HepG2 (cell line): ENCODE data around the gene ARHGAP9. TPM values are rescaled to one million over a fixed set of nuclear protein-coding genes. Genes with fewer than 3 reads are reported as not detected.

ENCODE experiments used
- HNRNPK ChIP-seq: fragments of 200-400 bp; formaldehyde crosslinking; IDR thresholded peaks from 2 replicates; pipeline ENCODE4 v1.6.1; 2018; ENCODE audit warnings: low read length, low read depth, moderate library complexity, mild to moderate bottlenecking; ENCODE audit not compliant: poor library complexity, severe bottlenecking
- ISL2 ChIP-seq: sonication (generic); formaldehyde crosslinking; IDR thresholded peaks from 2 replicates; pipeline ENCODE4 v1.5.0; 2020; ENCODE audit warnings: missing genetic modification reagents
- SMARCE1 ChIP-seq: fragments of 450-650 bp; IDR thresholded peaks from 2 replicates; pipeline ENCODE4 v1.6.1; 2017; ENCODE audit warnings: borderline replicate concordance
- SYNCRIP ChIP-seq: fragments of 200-400 bp; formaldehyde crosslinking; IDR thresholded peaks from 2 replicates; pipeline ENCODE4 v1.6.1; 2018; ENCODE audit warnings: mild to moderate bottlenecking, low read depth, low read length; ENCODE audit not compliant: insufficient read depth
- ZC3H4 ChIP-seq: sonication (generic); formaldehyde crosslinking; IDR thresholded peaks from 2 replicates; pipeline ENCODE4 v1.4.0; 2020; ENCODE audit warnings: missing genetic modification reagents, borderline replicate concordance
- ZNF230 ChIP-seq: sonication (generic); formaldehyde crosslinking; IDR thresholded peaks from 2 replicates; pipeline ENCODE4 v1.4.0; 2020; ENCODE audit warnings: mild to moderate bottlenecking, missing genetic modification reagents
- ZNF235 ChIP-seq: sonication (generic); formaldehyde crosslinking; IDR thresholded peaks from 2 replicates; pipeline ENCODE4 v1.8.1; 2023; ENCODE audit warnings: mild to moderate bottlenecking, missing genetic modification reagents, borderline replicate concordance
- ZNF552 ChIP-seq: sonication (generic); formaldehyde crosslinking; IDR thresholded peaks from 2 replicates; pipeline ENCODE4 v1.9.0; 2022; ENCODE audit warnings: missing genetic modification reagents, mild to moderate bottlenecking, borderline replicate concordance
- ZNF564 ChIP-seq: sonication (generic); formaldehyde crosslinking; IDR thresholded peaks from 2 replicates; pipeline ENCODE4 v1.8.1; 2023; ENCODE audit warnings: mild to moderate bottlenecking, missing genetic modification reagents
- ZNF746 ChIP-seq: sonication (generic); formaldehyde crosslinking; IDR thresholded peaks from 2 replicates; pipeline ENCODE4 v1.8.0; 2022; ENCODE audit warnings: mild to moderate bottlenecking, missing genetic modification reagents
- ZNF749 ChIP-seq: sonication (generic); formaldehyde crosslinking; IDR thresholded peaks from 2 replicates; pipeline ENCODE4 v1.8.0; 2022; ENCODE audit warnings: mild to moderate bottlenecking, missing genetic modification reagents, moderate library complexity, borderline replicate concordance
- ZNF75D ChIP-seq: sonication (generic); formaldehyde crosslinking; IDR thresholded peaks from 2 replicates; pipeline ENCODE4 v1.8.1; 2023; ENCODE audit warnings: missing genetic modification reagents, mild to moderate bottlenecking, borderline replicate concordance
- ZNF841 ChIP-seq: sonication (generic); formaldehyde crosslinking; IDR thresholded peaks from 2 replicates; pipeline ENCODE4 v1.8.1; 2023; ENCODE audit warnings: missing genetic modification reagents, borderline replicate concordance
- ZNF883 ChIP-seq: sonication (generic); formaldehyde crosslinking; IDR thresholded peaks from 2 replicates; pipeline ENCODE4 v1.5.1; 2020; ENCODE audit warnings: mild to moderate bottlenecking, missing genetic modification reagents; ENCODE audit errors: not compliant biosample characterization
- ZSCAN25 ChIP-seq: sonication (generic); formaldehyde crosslinking; IDR thresholded peaks from 2 replicates; pipeline ENCODE4 v1.8.0; 2022; ENCODE audit warnings: mild to moderate bottlenecking, missing genetic modification reagents
- polyA plus RNA-seq, 8 experiments: library from polyadenylated mRNA; depleted of rRNA in 3 of 8; stranded (reverse) in 7 of 8; unstranded in 1 of 8; fragments of >200 nt; fragmentation: Illumina TruSeq in 4 of 8; extraction: Trizol in 4 of 8; gene quantifications; 2 replicates each; pipeline versions ENCODE4 v1.2.1 to v1.2.3, GENCODE V29; 2011 to 2016; ENCODE audit warnings: low read depth in 4 of 8, missing spikeins in 1 of 8, mixed read lengths in 1 of 8; ENCODE audit not compliant: insufficient read depth in 1 of 8
- total RNA-seq, 5 experiments: library from RNA; depleted of rRNA; stranded (reverse); fragments of >200 nt; fragmentation: Illumina TruSeq; extraction: Trizol; gene quantifications; 2 replicates each; pipeline ENCODE4 v1.2.3, GENCODE V29; 2016; ENCODE audit warnings: low read depth in 1 of 5
- TF ChIP-seq, protein P1 (sequence below): sonication (generic); formaldehyde crosslinking; IDR thresholded peaks from 2 replicates; pipeline ENCODE4 v1.4.0; 2020; ENCODE audit warnings: low read depth, mild to moderate bottlenecking, missing genetic modification reagents
- TF ChIP-seq, protein P2 (sequence below): sonication (generic); formaldehyde crosslinking; IDR thresholded peaks from 2 replicates; pipeline ENCODE4 v1.4.0; 2020; ENCODE audit warnings: missing genetic modification reagents
- TF ChIP-seq, protein P3 (sequence below): sonication (generic); formaldehyde crosslinking; IDR thresholded peaks from 2 replicates; pipeline ENCODE4 v1.9.0; 2021; ENCODE audit warnings: missing genetic modification reagents, borderline replicate concordance
- TF ChIP-seq, protein P4 (sequence below), 2 experiments: sonication (generic) in 1 of 2; formaldehyde crosslinking in 1 of 2; IDR thresholded peaks; 2 replicates each; pipeline versions ENCODE4 v1.5.1 to v1.6.1; 2011 to 2020; ENCODE audit warnings: borderline replicate concordance in 1 of 2, low read depth in 1 of 2, low read length in 1 of 2, mild to moderate bottlenecking in 1 of 2, missing genetic modification reagents in 1 of 2, moderate library complexity in 1 of 2

The ARHGAP9 gene
- total and polyA plus RNA-seq, 2 of the 13 experiments (the other 11 are each of a cell fraction or from before 2014, with no cell fraction given) = 0.18 to 1.2 TPM

DNA sequence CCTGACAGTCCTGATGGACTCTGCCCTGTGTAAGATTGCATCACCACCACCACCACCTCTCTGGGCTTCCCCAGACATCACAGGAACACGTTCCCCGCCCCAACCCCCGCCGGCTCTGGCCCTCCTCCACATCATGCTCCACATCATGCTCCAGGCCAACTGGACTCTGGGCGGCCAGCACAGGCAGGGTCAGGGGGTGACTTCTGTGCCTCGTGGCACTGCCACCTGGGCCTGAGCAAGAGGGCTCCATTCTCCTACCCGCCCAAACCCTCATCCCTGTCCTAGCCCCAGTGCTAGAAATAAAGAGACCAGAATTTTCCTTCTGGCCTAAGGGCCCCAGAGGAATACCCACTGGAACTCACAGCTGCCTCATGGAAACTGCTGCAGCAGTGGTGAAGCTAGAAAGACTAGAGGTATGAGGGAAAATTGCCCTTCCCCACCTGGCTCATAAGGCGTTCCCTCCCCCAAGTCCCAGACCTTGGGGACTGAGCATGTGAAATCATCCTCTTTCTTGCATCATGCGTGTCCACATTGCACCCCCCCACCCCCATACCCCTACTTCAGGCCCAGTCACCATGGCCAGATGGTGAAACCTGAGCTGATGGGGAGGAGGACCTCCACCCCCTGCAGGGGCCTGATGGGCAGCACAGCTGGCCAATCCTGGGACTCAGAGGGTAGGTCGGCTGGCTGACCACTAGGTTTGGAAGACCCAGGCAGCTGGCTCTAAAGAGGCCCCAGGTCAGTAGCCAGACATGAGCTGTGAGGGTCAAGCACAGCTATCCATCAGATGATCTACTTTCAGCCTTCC, 24.9 kb downstream of the ARHGAP9 start, which contains the start of gene INHBE (continued):
- TF ChIP-seq, protein P1, sequence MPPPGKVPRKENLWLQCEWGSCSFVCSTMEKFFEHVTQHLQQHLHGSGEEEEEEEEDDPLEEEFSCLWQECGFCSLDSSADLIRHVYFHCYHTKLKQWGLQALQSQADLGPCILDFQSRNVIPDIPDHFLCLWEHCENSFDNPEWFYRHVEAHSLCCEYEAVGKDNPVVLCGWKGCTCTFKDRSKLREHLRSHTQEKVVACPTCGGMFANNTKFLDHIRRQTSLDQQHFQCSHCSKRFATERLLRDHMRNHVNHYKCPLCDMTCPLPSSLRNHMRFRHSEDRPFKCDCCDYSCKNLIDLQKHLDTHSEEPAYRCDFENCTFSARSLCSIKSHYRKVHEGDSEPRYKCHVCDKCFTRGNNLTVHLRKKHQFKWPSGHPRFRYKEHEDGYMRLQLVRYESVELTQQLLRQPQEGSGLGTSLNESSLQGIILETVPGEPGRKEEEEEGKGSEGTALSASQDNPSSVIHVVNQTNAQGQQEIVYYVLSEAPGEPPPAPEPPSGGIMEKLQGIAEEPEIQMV = no peak
- TF ChIP-seq ZNF235 (0 out of 2 replicates have a peak, but pooled peaks have one; percentile 45), ZNF564 (no peak), ZNF749 (peak; percentile 80; the same call in 1 of the 2 replicates), ZSCAN25 (CRISPR knock-in tag) (peak; percentile 73), ZNF746 (CRISPR knock-in tag) (peak; percentile 97), ZC3H4 (CRISPR knock-in tag) (no peak), SMARCE1 (no peak), ZNF230 (no peak), SYNCRIP (no peak), ZNF883 (CRISPR knock-in tag) (peak; percentile 15), ISL2 (peak; percentile 65), HNRNPK (no peak), ZNF841 (CRISPR knock-in tag) (no peak), ZNF75D (CRISPR knock-in tag) (no peak), ZNF552 (CRISPR knock-in tag) (no peak; the same call in 1 of the 2 replicates)
- TF ChIP-seq, protein P2, sequence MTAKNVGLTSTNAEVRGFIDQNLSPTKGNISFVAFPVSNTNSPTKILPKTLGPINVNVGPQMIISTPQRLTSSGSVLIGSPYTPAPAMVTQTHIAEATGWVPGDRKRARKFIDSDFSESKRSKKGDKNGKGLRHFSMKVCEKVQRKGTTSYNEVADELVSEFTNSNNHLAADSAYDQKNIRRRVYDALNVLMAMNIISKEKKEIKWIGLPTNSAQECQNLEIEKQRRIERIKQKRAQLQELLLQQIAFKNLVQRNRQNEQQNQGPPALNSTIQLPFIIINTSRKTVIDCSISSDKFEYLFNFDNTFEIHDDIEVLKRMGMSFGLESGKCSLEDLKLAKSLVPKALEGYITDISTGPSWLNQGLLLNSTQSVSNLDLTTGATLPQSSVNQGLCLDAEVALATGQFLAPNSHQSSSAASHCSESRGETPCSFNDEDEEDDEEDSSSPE (CRISPR knock-in tag) = peak; percentile 65
- TF ChIP-seq, protein P3, sequence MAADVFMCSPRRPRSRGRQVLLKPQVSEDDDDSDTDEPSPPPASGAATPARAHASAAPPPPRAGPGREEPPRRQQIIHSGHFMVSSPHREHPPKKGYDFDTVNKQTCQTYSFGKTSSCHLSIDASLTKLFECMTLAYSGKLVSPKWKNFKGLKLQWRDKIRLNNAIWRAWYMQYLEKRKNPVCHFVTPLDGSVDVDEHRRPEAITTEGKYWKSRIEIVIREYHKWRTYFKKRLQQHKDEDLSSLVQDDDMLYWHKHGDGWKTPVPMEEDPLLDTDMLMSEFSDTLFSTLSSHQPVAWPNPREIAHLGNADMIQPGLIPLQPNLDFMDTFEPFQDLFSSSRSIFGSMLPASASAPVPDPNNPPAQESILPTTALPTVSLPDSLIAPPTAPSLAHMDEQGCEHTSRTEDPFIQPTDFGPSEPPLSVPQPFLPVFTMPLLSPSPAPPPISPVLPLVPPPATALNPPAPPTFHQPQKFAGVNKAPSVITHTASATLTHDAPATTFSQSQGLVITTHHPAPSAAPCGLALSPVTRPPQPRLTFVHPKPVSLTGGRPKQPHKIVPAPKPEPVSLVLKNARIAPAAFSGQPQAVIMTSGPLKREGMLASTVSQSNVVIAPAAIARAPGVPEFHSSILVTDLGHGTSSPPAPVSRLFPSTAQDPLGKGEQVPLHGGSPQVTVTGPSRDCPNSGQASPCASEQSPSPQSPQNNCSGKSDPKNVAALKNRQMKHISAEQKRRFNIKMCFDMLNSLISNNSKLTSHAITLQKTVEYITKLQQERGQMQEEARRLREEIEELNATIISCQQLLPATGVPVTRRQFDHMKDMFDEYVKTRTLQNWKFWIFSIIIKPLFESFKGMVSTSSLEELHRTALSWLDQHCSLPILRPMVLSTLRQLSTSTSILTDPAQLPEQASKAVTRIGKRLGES = peak; percentile 51; the same call in 1 of the 2 replicates
- TF ChIP-seq, protein P4, sequence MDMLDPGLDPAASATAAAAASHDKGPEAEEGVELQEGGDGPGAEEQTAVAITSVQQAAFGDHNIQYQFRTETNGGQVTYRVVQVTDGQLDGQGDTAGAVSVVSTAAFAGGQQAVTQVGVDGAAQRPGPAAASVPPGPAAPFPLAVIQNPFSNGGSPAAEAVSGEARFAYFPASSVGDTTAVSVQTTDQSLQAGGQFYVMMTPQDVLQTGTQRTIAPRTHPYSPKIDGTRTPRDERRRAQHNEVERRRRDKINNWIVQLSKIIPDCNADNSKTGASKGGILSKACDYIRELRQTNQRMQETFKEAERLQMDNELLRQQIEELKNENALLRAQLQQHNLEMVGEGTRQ (IDR thresholded peaks at IDR 0.05; ENCODE audit: low read depth, low read length) = no peak
- TF ChIP-seq, protein P4 (CRISPR knock-in tag; IDR thresholded peaks at IDR 0.05; ENCODE audit: borderline replicate concordance) = no peak; the same call in 1 of the 2 replicates
